K562 (cell line): Measurements from ENCODE around the gene ZNF692. TPM values are rescaled to one million over a fixed set of nuclear protein-coding genes. Genes with fewer than 3 reads are reported as not detected.

ENCODE experiments used
- ARID4B ChIP-seq: sonication (generic); formaldehyde crosslinking; IDR thresholded peaks from 2 replicates; pipeline ENCODE4 v1.8.0; 2022; ENCODE audit warnings: mild to moderate bottlenecking, missing genetic modification reagents
- BCL6 ChIP-seq: fragments of 250-450 bp; sonication (Bioruptor Pico); IDR thresholded peaks from 2 replicates; pipeline ENCODE4 v1.4.0; 2020
- CHAMP1 ChIP-seq: fragments of 450-650 bp; IDR thresholded peaks from 2 replicates; pipeline ENCODE4 v1.6.1; 2016; ENCODE audit warnings: mild to moderate bottlenecking
- ID3 ChIP-seq, 2 experiments: fragments of 250-450 bp in 1 of 2; fragments of 450-650 bp in 1 of 2; sonication (Bioruptor Pico) in 1 of 2; IDR thresholded peaks; 2 replicates each; pipeline versions ENCODE4 v1.6.1 to v1.8.0; 2016 to 2021; ENCODE audit warnings: mild to moderate bottlenecking in 2 of 2, moderate library complexity in 2 of 2, missing compliant biosample characterization in 1 of 2, missing genetic modification characterization in 1 of 2
- JUN ChIP-seq, 2 experiments: sonication (generic) in 1 of 2; formaldehyde crosslinking in 1 of 2; IDR thresholded peaks; 2 replicates each; pipeline versions ENCODE4 v1.6.1 to v1.8.0; 2012 to 2022; ENCODE audit warnings: borderline replicate concordance in 2 of 2, mild to moderate bottlenecking in 2 of 2, improper control_type of control experiment in 1 of 2, low read depth in 1 of 2, low read length in 1 of 2, missing genetic modification reagents in 1 of 2
- JUND ChIP-seq, 2 experiments: IDR thresholded peaks; 2 replicates in 1 of 2; 3 replicates in 1 of 2; pipeline ENCODE4 v1.6.1; 2011; ENCODE audit warnings: borderline replicate concordance in 2 of 2, low read depth in 2 of 2, low read length in 2 of 2, improper control_type of control experiment in 1 of 2, missing biosample characterization in 1 of 2, missing genetic modification characterization in 1 of 2, missing genetic modification reagents in 1 of 2
- L3MBTL2 ChIP-seq: fragments of 450-650 bp; IDR thresholded peaks from 2 replicates; pipeline ENCODE4 v1.6.1; 2016; ENCODE audit warnings: mild to moderate bottlenecking, moderate library complexity
- MTA1 ChIP-seq: fragments of 450-650 bp; IDR thresholded peaks from 2 replicates; pipeline ENCODE4 v1.6.1; 2017; ENCODE audit warnings: borderline replicate concordance
- PRMT5 ChIP-seq: sonication (generic); formaldehyde crosslinking; IDR thresholded peaks from 2 replicates; pipeline ENCODE4 v1.5.0; 2020; ENCODE audit warnings: missing genetic modification reagents
- RBM34 ChIP-seq: fragments of 200-400 bp; formaldehyde crosslinking; IDR thresholded peaks from 2 replicates; pipeline ENCODE4 v1.6.1; 2018; ENCODE audit warnings: low read length, borderline replicate concordance; ENCODE audit not compliant: insufficient read depth
- SP2 ChIP-seq: IDR thresholded peaks from 2 replicates; pipeline ENCODE4 v1.6.1; 2011; ENCODE audit warnings: mild to moderate bottlenecking, low read depth, low read length, moderate library complexity; ENCODE audit not compliant: poor library complexity, severe bottlenecking; ENCODE audit errors: extremely low read depth
- SUPT5H ChIP-seq: fragments of 450-650 bp; IDR thresholded peaks from 2 replicates; pipeline ENCODE4 v1.6.1; 2016
- XRCC3 ChIP-seq: fragments of 450-650 bp; IDR thresholded peaks from 2 replicates; pipeline ENCODE4 v1.6.1; 2017; ENCODE audit warnings: mild to moderate bottlenecking, moderate library complexity
- ZNF316 ChIP-seq: fragments of 450-650 bp; IDR thresholded peaks from 2 replicates; pipeline ENCODE4 v1.6.1; 2016
- ZNF449 ChIP-seq: fragments of 250-450 bp; sonication (Bioruptor Pico); IDR thresholded peaks from 2 replicates; pipeline ENCODE4 v1.8.0; 2022; ENCODE audit warnings: moderate library complexity, mild to moderate bottlenecking, inconsistent platforms
- ZNF584 ChIP-seq: fragments of 200-800 bp; sonication (Bioruptor generic); IDR thresholded peaks from 2 replicates; pipeline ENCODE4 v1.6.1; 2016; ENCODE audit warnings: low read depth, mild to moderate bottlenecking, missing genetic modification characterization, missing compliant biosample characterization
- ZNF778 ChIP-seq: fragments of 450-650 bp; formaldehyde crosslinking; IDR thresholded peaks from 2 replicates; pipeline ENCODE4 v1.4.0; 2020; ENCODE audit warnings: mild to moderate bottlenecking, moderate library complexity
- polyA plus RNA-seq, 8 experiments: library from polyadenylated mRNA; depleted of rRNA in 4 of 8; stranded (reverse) in 5 of 8; unstranded in 3 of 8; fragments of >200 nt; fragmentation: Nextera tagmentation in 2 of 8; fragmentation: Illumina TruSeq in 1 of 8; extraction: Ambion mirVana in 2 of 8; extraction: Trizol in 1 of 8; gene quantifications; 2 replicates each; pipeline versions ENCODE4 v1.2.1 to v1.2.3, GENCODE V29; 2011 to 2014; ENCODE audit warnings: inconsistent platforms in 1 of 8, missing spikeins in 1 of 8
- total RNA-seq, 7 experiments: library from RNA; depleted of rRNA in 6 of 7; stranded (reverse); fragments of >200 nt in 6 of 7; fragmentation: Illumina TruSeq in 2 of 7; extraction: Trizol in 2 of 7; gene quantifications; 2 replicates each; pipeline versions ENCODE4 v1.2.1 to v1.2.3, GENCODE V29; 2011 to 2021; ENCODE audit warnings: low replicate concordance in 1 of 7

Gene ZNF692
- total and polyA plus RNA-seq, 9 of the 15 experiments (the other 6 are each of a cell fraction or from before 2014, with no cell fraction given): 8.4 to 143 (median 55.9) TPM

- TF ChIP-seq JUN (IDR thresholded peaks at IDR 0.05; ENCODE audit: borderline replicate concordance, low read depth, low read length) (0 out of 2 replicates have a peak, but pooled peaks have one; percentile 25), JUN (CRISPR knock-in tag; IDR thresholded peaks at IDR 0.05; ENCODE audit: borderline replicate concordance) (no peak), ID3 (CRISPR knock-in tag; IDR thresholded peaks at IDR 0.05) (no peak), ID3 (tag; IDR thresholded peaks at IDR 0.05) (peak; percentile 72; the same call in 1 of the 2 replicates), L3MBTL2 (peak; percentile 83), SP2 (peak; percentile 8), PRMT5 (CRISPR knock-in tag) (no peak), ZNF778 (no peak), JUND (IDR thresholded peaks at IDR 0.05; ENCODE audit: borderline replicate concordance, low read depth, low read length) (peak; percentile 9), JUND (tag; IDR thresholded peaks at IDR 0.05; ENCODE audit: borderline replicate concordance, low read depth, low read length) (peak; percentile 31; the same call in 1 of the 3 replicates), ZNF316 (no peak), XRCC3 (no peak), ARID4B (CRISPR knock-in tag) (peak; percentile 44; the same call in 1 of the 2 replicates), RBM34 (no peak), CHAMP1 (no peak), SUPT5H (peak; percentile 67), ZNF584 (CRISPR knock-in tag) (peak; percentile 90), BCL6 (CRISPR knock-in tag) (no peak), ZNF449 (CRISPR knock-in tag) (no peak), MTA1 (0 out of 2 replicates have a peak, but pooled peaks have one; percentile 1)
These were observed 32.8 kb downstream of the ZNF692 start, which contains the start of gene SH3BP5L (continued) for GRCh38 chr1:248825909-248826760.
